IPS DF 19.7 (cell line): Measurements from ENCODE around the gene CES2.
"Not testable (repeated sequence)": the region's sequence is repeated elsewhere in the genome, so short reads cannot be mapped to it uniquely, and the experiment has no call there.

Source experiments
- DNase-seq: peaks from one replicate; pipeline ENCODE4 v3.0.0-alpha.2; 2013; ENCODE audit warnings: low read depth, low spot score

Gene CES2

GRCh38 chr16:66934839-66935313 is 440 bp upstream of the CES2 start:
- not testable (repeated sequence) for DNase-seq

- DNase-seq = no peak
Measured at GRCh38 chr16:66936462-66936861, 1.1 kb downstream of the CES2 start.

- no peak for DNase-seq
Measured at GRCh38 chr16:66936889-66937554, 1.7 kb downstream of the CES2 start.

GRCh38 chr16:66937725-66938337 is 2.5 kb downstream of the CES2 start:
- DNase-seq = no peak

- no peak for DNase-seq
Measured at GRCh38 chr16:66939366-66939765, 4.0 kb downstream of the CES2 start.

GRCh38 chr16:66940236-66940635 is 4.9 kb downstream of the CES2 start:
- no peak for DNase-seq

- DNase-seq = no peak
Measured at GRCh38 chr16:66942981-66943380, 7.7 kb downstream of the CES2 start.

GRCh38 chr16:66943426-66944053 is 8.2 kb downstream of the CES2 start:
- DNase-seq = no peak

GRCh38 chr16:66944054-66944441 is 8.7 kb downstream of the CES2 start:
- DNase-seq = no peak

GRCh38 chr16:66944971-66945370 is 9.7 kb downstream of the CES2 start:
- not testable (repeated sequence) for DNase-seq

- no peak for DNase-seq
Measured at GRCh38 chr16:66945939-66946338, 10.6 kb downstream of the CES2 start.

- no peak for DNase-seq
Measured at GRCh38 chr16:66946541-66946940, 11.2 kb downstream of the CES2 start.

GRCh38 chr16:66946974-66947301 is 11.6 kb downstream of the CES2 start:
- no peak for DNase-seq

GRCh38 chr16:66947302-66948065 is 12.2 kb downstream of the CES2 start:
- DNase-seq = no peak

GRCh38 chr16:66948134-66948836 is 13.0 kb downstream of the CES2 start:
- no peak for DNase-seq

- DNase-seq = no peak
Measured at GRCh38 chr16:66948837-66949225, 13.5 kb downstream of the CES2 start.

GRCh38 chr16:66949472-66949871 is 14.2 kb downstream of the CES2 start:
- no peak for DNase-seq

- no peak for DNase-seq
Measured at GRCh38 chr16:66950437-66950836, 15.1 kb downstream of the CES2 start.

GRCh38 chr16:66950971-66951790 is 15.9 kb downstream of the CES2 start:
- no peak for DNase-seq

- DNase-seq = no peak
Measured at GRCh38 chr16:66952430-66953110, 17.3 kb downstream of the CES2 start.
